Neuronal stem cell (in vitro differentiated cells): ENCODE measurements around the gene TBC1D28.
"Not testable (repeated sequence)": the region's sequence is repeated elsewhere in the genome, so short reads cannot be mapped to it uniquely, and the experiment has no call there.

Experiments
- DNase-seq: peaks from one replicate; pipeline ENCODE4 v3.0.0-alpha.2; 2013; ENCODE audit warnings: low spot score
- H2AFZ ChIP-seq: one replicate; pipeline ENCODE4 v1.6.1; 2013; ENCODE audit warnings: mild to moderate bottlenecking, low read length, inconsistent platforms
- H2AK5ac ChIP-seq: 2 replicates; pipeline ENCODE4 v1.6.1; 2013; ENCODE audit warnings: low read depth, mild to moderate bottlenecking, inconsistent platforms, low read length, moderate library complexity, mixed read lengths
- H2BK120ac ChIP-seq: 2 replicates; pipeline ENCODE4 v1.6.1; 2013; ENCODE audit warnings: low read depth, mild to moderate bottlenecking, inconsistent platforms, low read length, moderate library complexity, mixed read lengths
- H2BK12ac ChIP-seq: one replicate; pipeline ENCODE4 v1.6.1; 2013; ENCODE audit warnings: low read length, inconsistent platforms
- H2BK15ac ChIP-seq: 2 replicates; pipeline ENCODE4 v1.6.1; 2013; ENCODE audit warnings: mild to moderate bottlenecking, low read length, inconsistent platforms, mixed read lengths
- H2BK5ac ChIP-seq: one replicate; pipeline ENCODE4 v1.6.1; 2013; ENCODE audit warnings: inconsistent platforms, mild to moderate bottlenecking, low read length, moderate library complexity
- H3K14ac ChIP-seq: one replicate; pipeline ENCODE4 v1.6.1; 2013; ENCODE audit warnings: low read length, inconsistent platforms
- H3K18ac ChIP-seq: 2 replicates; pipeline ENCODE4 v1.6.1; 2013; ENCODE audit warnings: low read length, inconsistent platforms
- H3K23ac ChIP-seq: 2 replicates; pipeline ENCODE4 v1.6.1; 2013; ENCODE audit warnings: low read depth, mild to moderate bottlenecking, mixed read lengths, low read length, inconsistent platforms; ENCODE audit not compliant: poor library complexity
- H3K27ac ChIP-seq: replicated peaks from 3 replicates; pipeline ENCODE4 v1.5.1; 2013; ENCODE audit warnings: low read length, inconsistent platforms
- H3K27me3 ChIP-seq, 3 experiments: 2 replicates each; pipeline ENCODE4 v1.6.1; 2013; ENCODE audit warnings: low read length in 3 of 3, mild to moderate bottlenecking in 2 of 3, inconsistent platforms in 1 of 3, low read depth in 1 of 3, mixed read lengths in 1 of 3, moderate library complexity in 1 of 3; ENCODE audit not compliant: control insufficient read depth in 3 of 3, insufficient read depth in 3 of 3
- H3K36me3 ChIP-seq, 2 donors: replicated peaks in 1 of 2; 2 replicates each; pipeline ENCODE4 v1.6.1; 2013; ENCODE audit warnings: low read length in 2 of 2; ENCODE audit not compliant: control insufficient read depth in 2 of 2, insufficient read depth in 2 of 2
- H3K4ac ChIP-seq: 2 replicates; pipeline ENCODE4 v1.6.1; 2013; ENCODE audit warnings: inconsistent platforms, mild to moderate bottlenecking, low read length, moderate library complexity
- H3K4me1 ChIP-seq, 2 donors: 1 replicate in 1 of 2; 2 replicates in 1 of 2; pipeline ENCODE4 v1.6.1; 2013; ENCODE audit warnings: low read length in 2 of 2, low read depth in 1 of 2; ENCODE audit not compliant: control insufficient read depth in 2 of 2, insufficient read depth in 1 of 2
- H3K4me2 ChIP-seq: one replicate; pipeline ENCODE4 v1.6.1; 2013; ENCODE audit warnings: mild to moderate bottlenecking, low read length, inconsistent platforms; ENCODE audit not compliant: insufficient read depth, poor library complexity, severe bottlenecking
- H3K4me3 ChIP-seq, 2 donors: 2 replicates each; pipeline ENCODE4 v1.5.1; 2013; ENCODE audit warnings: low read length in 2 of 2, mild to moderate bottlenecking in 2 of 2, inconsistent platforms in 1 of 2, moderate library complexity in 1 of 2
- H3K79me1 ChIP-seq: one replicate; pipeline ENCODE4 v1.6.1; 2013; ENCODE audit warnings: low read depth, mild to moderate bottlenecking, inconsistent platforms, low read length, moderate library complexity
- H3K9ac ChIP-seq: one replicate; pipeline ENCODE4 v1.6.1; 2013; ENCODE audit warnings: mild to moderate bottlenecking, low read depth, low read length, inconsistent platforms; ENCODE audit not compliant: poor library complexity
- H3K9me3 ChIP-seq, 2 donors: replicated peaks in 1 of 2; 2 replicates each; pipeline versions ENCODE3 to v1.6.1; 2013; ENCODE audit warnings: low read length in 2 of 2, mild to moderate bottlenecking in 2 of 2, inconsistent platforms in 1 of 2, low read depth in 1 of 2, mixed read lengths in 1 of 2, moderate library complexity in 1 of 2; ENCODE audit not compliant: control insufficient read depth in 2 of 2, insufficient read depth in 1 of 2
- H4K8ac ChIP-seq: one replicate; pipeline ENCODE4 v1.6.1; 2013; ENCODE audit warnings: low read depth, mild to moderate bottlenecking, inconsistent platforms, low read length, moderate library complexity
- H4K91ac ChIP-seq: one replicate; pipeline ENCODE4 v1.6.1; 2013; ENCODE audit warnings: low read length, low read depth, mild to moderate bottlenecking, inconsistent platforms; ENCODE audit not compliant: poor library complexity
- WGBS, 2 donors: extraction: QIAGEN DNeasy Blood & Tissue Kit; methylation state at CpG; one replicate each; pipeline ENCODE4 v1.1.7; 2013; ENCODE audit warnings: missing lambda C conversion rate in 2 of 2, mixed read lengths in 1 of 2; ENCODE audit not compliant: insufficient read length in 2 of 2, insufficient replicate concordance in 1 of 2; ENCODE audit errors: extremely low coverage in 2 of 2; 5-methylcytosine and 5-hydroxymethylcytosine counted together

The TBC1D28 gene

GRCh38 chr17:18666326-18666725 is 22.1 kb upstream of the TBC1D28 start:
- H3K4me2 ChIP-seq, H3K79me1 ChIP-seq, H3K14ac ChIP-seq, H3K27me3 ChIP-seq, H2BK120ac ChIP-seq, H3K18ac ChIP-seq, H3K27ac ChIP-seq, H2BK15ac ChIP-seq, H3K4me1 ChIP-seq, H3K4me3 ChIP-seq, H4K8ac ChIP-seq, H2AFZ ChIP-seq, H2AK5ac ChIP-seq, H3K9ac ChIP-seq, H4K91ac ChIP-seq, H3K23ac ChIP-seq, H2BK5ac ChIP-seq, H2BK12ac ChIP-seq, DNase-seq, H3K4ac ChIP-seq: not testable (repeated sequence)
- Histone ChIP-seq H3K36me3 (peaks cover 16 to 34% of the 10 kb centered on the region in 2 donors), H3K9me3 (peaks cover 5 to 33% of the 10 kb centered on the region in 2 donors)
- no CpG with 5 or more reads among the region's 2 CpGs for WGBS, 2 donors

GRCh38 chr17:18661924-18662624 is 17.9 kb upstream of the TBC1D28 start:
- not testable (repeated sequence) for H2AFZ ChIP-seq, H3K4ac ChIP-seq, H2BK12ac ChIP-seq, H3K9me3 ChIP-seq, H3K4me3 ChIP-seq, H3K9ac ChIP-seq, H2BK5ac ChIP-seq, H4K8ac ChIP-seq, H3K79me1 ChIP-seq, H4K91ac ChIP-seq, H2BK15ac ChIP-seq, H2AK5ac ChIP-seq, H3K4me1 ChIP-seq, H3K27me3 ChIP-seq, H3K27ac ChIP-seq, DNase-seq, H3K14ac ChIP-seq, H3K23ac ChIP-seq, H3K36me3 ChIP-seq, H2BK120ac ChIP-seq, H3K18ac ChIP-seq, H3K4me2 ChIP-seq
- no CpG with 5 or more reads among the region's 5 CpGs for WGBS, 2 donors

GRCh38 chr17:18650094-18650493 is 5.9 kb upstream of the TBC1D28 start:
- H2AFZ ChIP-seq, H3K79me1 ChIP-seq, H3K27ac ChIP-seq, H3K4ac ChIP-seq, H3K4me3 ChIP-seq, H2BK15ac ChIP-seq, H3K14ac ChIP-seq, H4K91ac ChIP-seq, H2BK120ac ChIP-seq, H3K9me3 ChIP-seq, H3K23ac ChIP-seq, H2BK12ac ChIP-seq, H2BK5ac ChIP-seq, H4K8ac ChIP-seq, H3K4me2 ChIP-seq, H3K9ac ChIP-seq, DNase-seq, H3K18ac ChIP-seq, H3K4me1 ChIP-seq, H3K27me3 ChIP-seq, H3K36me3 ChIP-seq, H2AK5ac ChIP-seq: not testable (repeated sequence)
- WGBS, 2 donors, result no CpG with 5 or more reads among the region's 23 CpGs

- no CpG with 5 or more reads among the region's 6 CpGs for WGBS, 2 donors
- not testable (repeated sequence) for H3K36me3 ChIP-seq, H2BK15ac ChIP-seq, H3K23ac ChIP-seq, H3K9ac ChIP-seq, H3K79me1 ChIP-seq, H2AFZ ChIP-seq, H2BK5ac ChIP-seq, H3K4me2 ChIP-seq, H2BK120ac ChIP-seq, H3K27me3 ChIP-seq, H3K4me1 ChIP-seq, H2BK12ac ChIP-seq, H4K91ac ChIP-seq, H3K4ac ChIP-seq, H3K14ac ChIP-seq, H3K4me3 ChIP-seq, H2AK5ac ChIP-seq, H4K8ac ChIP-seq, H3K27ac ChIP-seq, H3K9me3 ChIP-seq, H3K18ac ChIP-seq, DNase-seq
Measured at GRCh38 chr17:18643124-18643523, 1.1 kb downstream of the TBC1D28 start.
